ENCODE results near the gene ORC5.

GRCh38 chr7:104254696-104255095, 46.9 kb upstream of the ORC5 start:
- TF ChIP-seq SMAD4 (CRISPR knock-in tag; IDR thresholded peaks at IDR 0.05) (no peak), HMGA2 (CRISPR knock-in tag; IDR thresholded peaks at IDR 0.05) (no peak), SP1 (CRISPR knock-in tag; conservative IDR thresholded peaks at IDR 0.05) (no peak), ATF6 (CRISPR knock-in tag; IDR thresholded peaks at IDR 0.05) (no peak), CREB1 (CRISPR knock-in tag; IDR thresholded peaks at IDR 0.05) (no peak), ZNF232 (CRISPR knock-in tag; IDR thresholded peaks at IDR 0.05) (no peak), ZNF317 (CRISPR knock-in tag; IDR thresholded peaks at IDR 0.05; ENCODE audit: borderline replicate concordance, low read depth) (no peak), ETV6 (CRISPR knock-in tag; IDR thresholded peaks at IDR 0.05) (no peak), ATF1 (CRISPR knock-in tag; IDR thresholded peaks at IDR 0.05) (no peak), KAT7 (CRISPR knock-in tag; IDR thresholded peaks at IDR 0.05; ENCODE audit: borderline replicate concordance) (no peak), ZNF396 (CRISPR knock-in tag; IDR thresholded peaks at IDR 0.05; ENCODE audit: borderline replicate concordance) (no peak), FOXJ3 (CRISPR knock-in tag; IDR thresholded peaks at IDR 0.05; ENCODE audit: borderline replicate concordance) (no peak)
- TF ChIP-seq, protein P1, sequence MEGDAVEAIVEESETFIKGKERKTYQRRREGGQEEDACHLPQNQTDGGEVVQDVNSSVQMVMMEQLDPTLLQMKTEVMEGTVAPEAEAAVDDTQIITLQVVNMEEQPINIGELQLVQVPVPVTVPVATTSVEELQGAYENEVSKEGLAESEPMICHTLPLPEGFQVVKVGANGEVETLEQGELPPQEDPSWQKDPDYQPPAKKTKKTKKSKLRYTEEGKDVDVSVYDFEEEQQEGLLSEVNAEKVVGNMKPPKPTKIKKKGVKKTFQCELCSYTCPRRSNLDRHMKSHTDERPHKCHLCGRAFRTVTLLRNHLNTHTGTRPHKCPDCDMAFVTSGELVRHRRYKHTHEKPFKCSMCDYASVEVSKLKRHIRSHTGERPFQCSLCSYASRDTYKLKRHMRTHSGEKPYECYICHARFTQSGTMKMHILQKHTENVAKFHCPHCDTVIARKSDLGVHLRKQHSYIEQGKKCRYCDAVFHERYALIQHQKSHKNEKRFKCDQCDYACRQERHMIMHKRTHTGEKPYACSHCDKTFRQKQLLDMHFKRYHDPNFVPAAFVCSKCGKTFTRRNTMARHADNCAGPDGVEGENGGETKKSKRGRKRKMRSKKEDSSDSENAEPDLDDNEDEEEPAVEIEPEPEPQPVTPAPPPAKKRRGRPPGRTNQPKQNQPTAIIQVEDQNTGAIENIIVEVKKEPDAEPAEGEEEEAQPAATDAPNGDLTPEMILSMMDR (IDR thresholded peaks at IDR 0.05) = no peak
- TF ChIP-seq, protein P2, sequence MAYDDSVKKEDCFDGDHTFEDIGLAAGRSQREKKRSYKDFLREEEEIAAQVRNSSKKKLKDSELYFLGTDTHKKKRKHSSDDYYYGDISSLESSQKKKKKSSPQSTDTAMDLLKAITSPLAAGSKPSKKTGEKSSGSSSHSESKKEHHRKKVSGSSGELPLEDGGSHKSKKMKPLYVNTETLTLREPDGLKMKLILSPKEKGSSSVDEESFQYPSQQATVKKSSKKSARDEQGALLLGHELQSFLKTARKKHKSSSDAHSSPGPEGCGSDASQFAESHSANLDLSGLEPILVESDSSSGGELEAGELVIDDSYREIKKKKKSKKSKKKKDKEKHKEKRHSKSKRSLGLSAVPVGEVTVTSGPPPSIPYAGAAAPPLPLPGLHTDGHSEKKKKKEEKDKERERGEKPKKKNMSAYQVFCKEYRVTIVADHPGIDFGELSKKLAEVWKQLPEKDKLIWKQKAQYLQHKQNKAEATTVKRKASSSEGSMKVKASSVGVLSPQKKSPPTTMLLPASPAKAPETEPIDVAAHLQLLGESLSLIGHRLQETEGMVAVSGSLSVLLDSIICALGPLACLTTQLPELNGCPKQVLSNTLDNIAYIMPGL (CRISPR knock-in tag; IDR thresholded peaks at IDR 0.05) = no peak

All from WTC11 (cell line).